ENCODE data around the gene ZBTB16.

The ZBTB16 gene

GRCh38 chr11:114195151-114195550, 135.6 kb downstream of the ZBTB16 start:
- DNase-seq, result no peak

DNA sequence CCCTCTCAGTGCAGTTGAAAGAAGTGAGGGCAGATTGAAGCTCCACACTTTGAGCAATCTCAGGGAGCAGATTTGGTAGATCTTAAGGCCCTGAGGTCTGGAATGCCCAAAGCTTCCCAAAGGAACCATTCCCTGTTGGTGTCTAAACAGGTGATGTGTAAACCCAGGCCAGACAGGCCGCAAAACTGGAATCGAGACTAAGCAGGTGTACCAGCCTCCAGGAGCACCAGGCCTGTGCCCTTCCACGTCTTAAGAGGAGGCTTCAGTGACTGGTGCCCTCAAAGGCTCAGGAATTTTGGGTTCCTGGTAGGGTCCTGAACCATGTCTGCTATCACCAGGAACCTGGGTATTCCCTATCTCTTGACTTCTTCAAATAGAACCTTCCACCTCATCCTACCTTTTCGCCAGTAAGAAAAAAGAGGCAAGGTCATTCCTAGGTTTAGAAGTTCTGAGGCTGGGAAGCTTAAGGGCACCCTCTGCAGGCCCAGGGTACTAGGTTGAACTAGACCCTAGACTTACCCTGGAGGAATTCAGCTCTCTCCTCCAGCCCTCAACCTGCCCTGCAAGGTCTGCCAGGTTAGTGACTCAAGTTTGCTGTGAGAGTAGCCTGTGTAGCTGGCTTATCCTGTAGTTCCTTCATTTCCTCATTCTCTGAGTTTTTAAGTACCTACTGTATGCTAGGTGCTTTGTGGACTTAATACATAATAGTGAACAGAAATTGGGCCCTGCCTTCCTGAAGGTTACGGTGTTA, 136.6 kb downstream of the ZBTB16 start:
- no peak for DNase-seq

DNA sequence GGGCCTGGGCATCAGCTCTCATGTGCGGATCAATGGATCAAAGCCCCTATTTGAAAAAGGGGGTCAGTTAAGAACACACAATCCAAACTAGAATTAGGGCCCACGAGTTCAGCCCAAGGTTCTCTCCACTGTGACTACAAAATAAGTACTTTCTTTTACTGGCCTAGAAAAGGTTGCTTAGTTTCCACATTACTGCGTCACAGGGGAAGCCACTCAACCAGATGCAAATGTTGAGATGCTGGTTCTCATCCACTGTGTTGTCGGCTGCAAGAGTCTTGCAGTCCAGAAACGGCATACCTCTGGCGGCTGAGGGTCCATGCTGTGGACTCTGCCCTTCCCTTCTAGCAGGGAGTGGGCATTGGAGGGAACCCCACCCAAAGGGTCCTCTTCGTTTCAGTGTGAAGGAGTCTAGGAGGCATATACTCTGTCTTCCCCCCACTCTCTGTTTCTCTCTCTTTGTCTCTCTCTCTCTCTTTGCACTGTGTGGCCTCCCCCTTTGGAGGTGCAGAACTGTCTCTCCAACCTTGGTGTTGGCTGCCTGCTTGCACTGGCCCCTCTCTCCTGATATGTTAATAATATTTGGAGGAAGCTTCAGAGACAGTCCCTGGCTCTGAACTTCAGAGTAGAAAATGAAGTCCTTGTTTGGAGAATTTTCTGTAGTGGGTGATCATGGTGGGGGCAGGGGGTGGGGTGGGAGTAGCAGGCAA, 137.6 kb downstream of the ZBTB16 start:
- DNase-seq, result no peak

DNA sequence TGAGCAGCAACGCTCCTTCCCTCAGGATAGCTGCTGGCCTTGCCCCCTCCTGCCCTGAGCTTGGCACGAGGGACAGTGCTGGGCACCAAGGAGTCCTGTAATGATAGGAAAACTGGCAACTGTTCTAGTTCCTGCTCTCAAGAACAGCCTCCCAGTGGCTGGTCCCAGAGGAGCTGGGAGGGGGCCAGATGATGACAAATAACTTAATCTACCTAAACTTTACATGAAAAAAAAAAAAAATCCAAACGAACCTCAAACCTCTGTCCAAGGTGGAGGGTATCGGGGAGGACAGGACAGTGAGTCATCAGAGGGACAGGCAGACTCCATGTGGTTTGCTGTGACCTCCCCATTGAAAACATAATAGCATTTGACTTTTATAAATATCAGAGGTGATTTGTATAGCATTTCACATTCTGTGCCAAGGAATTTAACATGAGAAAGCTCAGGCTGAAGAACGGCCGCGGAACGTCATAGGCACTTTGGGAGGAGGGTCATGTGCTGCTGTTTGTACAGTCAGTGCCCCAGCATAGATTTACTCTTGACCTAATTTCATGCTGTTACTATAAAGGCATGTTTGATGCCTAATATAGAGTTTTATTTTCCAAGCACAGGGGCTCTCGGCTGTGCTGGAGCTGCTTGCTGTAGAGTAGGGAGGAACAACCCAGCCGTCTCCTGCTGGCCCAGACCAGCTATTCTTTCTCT, 138.4 kb downstream of the ZBTB16 start:
- peak in 1 of 2 experiments; percentile 41 for DNase-seq

- DNase-seq, result no peak
Observed at GRCh38 chr11:114199051-114199450, 139.5 kb downstream of the ZBTB16 start.

GRCh38 chr11:114200351-114201133, 141.0 kb downstream of the ZBTB16 start:
- no peak for DNase-seq

- no peak for DNase-seq
Observed at GRCh38 chr11:114201219-114201618, 141.7 kb downstream of the ZBTB16 start.

- DNase-seq, result no peak
Observed at GRCh38 chr11:114202011-114202609, 142.6 kb downstream of the ZBTB16 start.

- DNase-seq, result no peak
Observed at GRCh38 chr11:114207096-114207495, 147.6 kb downstream of the ZBTB16 start.

DNA sequence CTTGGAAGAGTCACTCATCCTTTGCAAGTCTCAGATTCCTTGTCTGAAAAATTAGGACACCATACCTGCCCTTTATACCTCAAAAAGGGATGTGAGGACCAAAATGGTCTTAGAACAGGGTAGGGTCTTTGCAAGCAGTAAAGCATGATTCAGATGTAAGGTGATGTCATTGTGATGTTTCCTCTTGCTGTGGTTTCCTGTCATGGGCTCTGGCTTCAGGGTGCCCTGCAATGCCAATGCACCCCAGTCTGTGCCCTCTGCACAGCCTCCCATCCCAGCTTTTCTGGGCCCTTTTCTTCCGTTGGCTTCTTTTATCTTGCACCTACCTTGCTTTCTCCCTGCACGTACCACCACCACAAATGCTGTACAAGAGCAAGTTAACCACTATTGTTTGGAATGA, 148.9 kb downstream of the ZBTB16 start:
- DNase-seq, result no peak

DNA sequence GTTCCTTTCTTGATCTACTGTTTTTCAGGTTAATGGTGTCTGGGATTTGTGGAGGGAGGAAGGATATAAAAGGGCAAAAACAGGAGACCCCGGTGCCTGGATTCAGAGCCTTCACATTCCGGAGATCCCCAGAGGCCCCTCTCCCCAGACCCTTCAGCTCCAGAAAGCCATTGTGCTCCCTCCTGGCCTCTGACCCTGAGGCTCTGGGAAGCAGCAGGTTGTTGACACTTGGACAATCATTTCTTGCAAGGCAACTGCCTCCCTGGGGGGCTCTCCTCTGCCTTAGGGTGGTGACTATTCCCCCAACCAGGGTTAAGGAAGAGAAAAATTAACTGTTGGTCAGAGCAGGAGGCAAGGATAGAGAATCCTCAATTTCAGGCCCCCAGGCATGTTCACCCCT, 149.8 kb downstream of the ZBTB16 start:
- no peak for DNase-seq

DNA sequence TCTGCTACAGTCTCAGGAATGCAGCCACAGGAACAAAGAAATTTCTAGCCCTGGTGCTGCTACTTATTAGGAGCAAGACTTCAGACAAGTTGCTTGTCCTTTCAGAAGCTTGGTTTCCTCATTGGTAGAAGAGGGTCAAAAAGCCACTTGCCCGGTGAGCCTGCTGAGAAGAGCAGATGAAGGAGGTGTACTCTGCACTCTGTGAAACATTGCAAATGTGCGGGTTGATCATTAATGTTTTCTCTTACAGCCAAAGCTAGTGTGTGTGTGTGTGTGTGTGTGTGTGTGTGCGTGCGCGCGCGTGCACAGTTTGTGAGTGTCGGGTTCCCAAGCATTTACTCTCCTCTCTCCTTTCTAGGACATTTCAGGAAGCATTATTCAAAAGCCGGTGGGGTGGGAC, 150.4 kb downstream of the ZBTB16 start:
- no peak for DNase-seq

GRCh38 chr11:114211444-114212121, 152.1 kb downstream of the ZBTB16 start:
- no peak for DNase-seq

GRCh38 chr11:114213622-114214021, 154.1 kb downstream of the ZBTB16 start:
- no peak for DNase-seq

GRCh38 chr11:114215428-114215827, 155.9 kb downstream of the ZBTB16 start:
- no peak for DNase-seq

- DNase-seq, result no peak
Observed at GRCh38 chr11:114215871-114216795, 156.6 kb downstream of the ZBTB16 start.

DNA sequence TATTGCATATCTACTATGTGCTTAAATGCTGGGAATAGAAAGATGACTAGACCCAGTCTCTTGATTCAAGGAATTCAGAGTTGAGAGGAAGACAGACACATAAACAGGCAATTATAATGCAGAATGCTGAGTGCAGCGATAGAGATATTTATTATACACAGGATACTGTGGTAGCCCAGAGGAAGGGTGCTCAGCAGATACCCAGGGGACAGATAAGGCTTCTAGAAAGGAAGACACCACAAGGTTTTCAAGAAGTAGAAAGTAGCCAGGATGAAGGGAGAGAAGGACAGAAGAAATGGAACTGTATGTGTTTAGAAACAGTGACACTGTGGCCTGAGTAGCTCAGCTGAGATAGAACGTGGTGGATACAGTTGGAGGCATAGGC, 157.3 kb downstream of the ZBTB16 start:
- no peak for DNase-seq

DNA sequence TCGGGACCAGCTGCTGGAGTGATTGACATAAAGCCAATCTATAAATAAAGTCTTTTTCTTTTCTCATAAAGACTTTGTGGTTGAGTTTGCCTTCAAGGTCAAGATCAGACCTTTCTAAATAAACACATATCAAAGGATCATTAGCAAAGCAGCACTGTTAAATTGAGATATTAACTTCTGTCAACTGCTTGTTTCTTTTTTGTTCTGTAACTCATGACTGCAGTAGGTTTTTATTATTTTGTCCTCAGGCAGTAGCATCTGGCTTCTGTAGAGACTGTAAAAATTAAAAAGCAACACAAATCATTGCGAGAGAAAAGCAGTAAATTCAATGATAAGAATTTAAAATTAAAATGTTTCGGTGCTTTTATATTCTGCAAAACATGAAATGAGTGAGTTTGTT, 159.0 kb downstream of the ZBTB16 start:
- DNase-seq, result no peak

GRCh38 chr11:114219559-114220349, 160.2 kb downstream of the ZBTB16 start:
- no peak for DNase-seq

DNA sequence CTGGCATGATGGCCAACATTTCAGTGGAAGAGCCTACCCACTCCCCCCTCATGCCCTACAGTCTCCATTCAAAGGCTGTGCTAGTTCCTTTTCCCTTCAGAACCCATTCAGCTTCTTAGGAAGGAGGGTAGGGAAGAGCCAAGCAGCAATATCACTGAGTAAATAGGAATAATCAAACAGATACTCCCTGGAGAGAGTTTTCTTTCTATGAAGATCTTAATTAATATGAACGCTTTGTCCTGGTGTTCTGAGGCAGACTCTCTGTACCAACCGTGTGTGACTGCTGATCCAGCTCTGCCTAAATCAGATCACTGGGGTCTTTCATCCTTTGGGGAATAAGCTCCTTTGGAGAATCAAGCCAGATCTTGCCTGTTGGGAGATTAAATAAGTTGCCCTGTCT, 161.5 kb downstream of the ZBTB16 start:
- no peak for DNase-seq

Data from NCI-H446 (cell line).